ENCODE data around the gene IQSEC1.

IQSEC1 gene

GRCh38 chr3:13064964-13065363 lies 8.3 kb downstream of the IQSEC1 start:
- whole genome bisulfite sequencing: 53% methylated on average over 3 of the region's 4 CpGs
- no peak overlapping the region for H3K27ac ChIP-seq (ENCODE audit: low read length, poor library complexity, severe bottlenecking)
- no peak overlapping the region for H2AK5ac ChIP-seq (ENCODE audit: low read length, severe bottlenecking)
- no peak overlapping the region for H3K18ac ChIP-seq (ENCODE audit: low read depth in 1 of 2, low read length in 2 of 2)
- H4K91ac ChIP-seq (ENCODE audit: low read length): no peak overlapping the region
- no peak overlapping the region for H2BK120ac ChIP-seq (ENCODE audit: low read depth, low read length)
- no peak overlapping the region for H4K8ac ChIP-seq (ENCODE audit: low read length)
- H2BK5ac ChIP-seq (ENCODE audit: low read depth, low read length, poor library complexity, severe bottlenecking): no peak overlapping the region
- no peak overlapping the region for H3K23ac ChIP-seq (ENCODE audit: low read length in 2 of 2)
- H3K4me2 ChIP-seq (ENCODE audit: low read length, poor library complexity, severe bottlenecking): no peak overlapping the region
- no peak overlapping the region for H3K9ac ChIP-seq (ENCODE audit: low read length)
- H2BK12ac ChIP-seq (ENCODE audit: low read length in 2 of 2): no peak overlapping the region
- H2BK15ac ChIP-seq (ENCODE audit: low read depth, poor library complexity, severe bottlenecking): no peak overlapping the region
- H3K4ac ChIP-seq (ENCODE audit: low read depth in 1 of 2, low read length in 2 of 2): no peak overlapping the region
- H3K79me1 ChIP-seq (replicated peaks; ENCODE audit: low read length, poor library complexity, severe bottlenecking): no peaks in the 10 kb centered on the region
- no peak overlapping the region for H2AFZ ChIP-seq (ENCODE audit: low read depth, low read length)
- H3K4me3 ChIP-seq (ENCODE audit: insufficient read depth in 1 of 2, low read depth in 1 of 2, low read length in 2 of 2): no peak overlapping the region
- H3K9me3 ChIP-seq (ENCODE audit: control insufficient read depth, low read length): no peaks in the 10 kb centered on the region
- no peaks in the 10 kb centered on the region for H3K36me3 ChIP-seq (ENCODE audit: control insufficient read depth in 1 of 2, insufficient read depth in 2 of 2, low read depth in 1 of 2, low read length in 2 of 2)
- peaks cover 14 to 26% of the 10 kb centered on the region in 2 experiments for H3K27me3 ChIP-seq (ENCODE audit: control insufficient read depth in 1 of 2, insufficient read depth in 1 of 2, low read length in 2 of 2)
- no peak for DNase-seq
- peaks cover 6% of the 10 kb centered on the region for H3K4me1 ChIP-seq (ENCODE audit: control insufficient read depth, insufficient read depth, low read depth, low read length)
- H3K14ac ChIP-seq (ENCODE audit: low read length in 2 of 2): no peak overlapping the region

DNA sequence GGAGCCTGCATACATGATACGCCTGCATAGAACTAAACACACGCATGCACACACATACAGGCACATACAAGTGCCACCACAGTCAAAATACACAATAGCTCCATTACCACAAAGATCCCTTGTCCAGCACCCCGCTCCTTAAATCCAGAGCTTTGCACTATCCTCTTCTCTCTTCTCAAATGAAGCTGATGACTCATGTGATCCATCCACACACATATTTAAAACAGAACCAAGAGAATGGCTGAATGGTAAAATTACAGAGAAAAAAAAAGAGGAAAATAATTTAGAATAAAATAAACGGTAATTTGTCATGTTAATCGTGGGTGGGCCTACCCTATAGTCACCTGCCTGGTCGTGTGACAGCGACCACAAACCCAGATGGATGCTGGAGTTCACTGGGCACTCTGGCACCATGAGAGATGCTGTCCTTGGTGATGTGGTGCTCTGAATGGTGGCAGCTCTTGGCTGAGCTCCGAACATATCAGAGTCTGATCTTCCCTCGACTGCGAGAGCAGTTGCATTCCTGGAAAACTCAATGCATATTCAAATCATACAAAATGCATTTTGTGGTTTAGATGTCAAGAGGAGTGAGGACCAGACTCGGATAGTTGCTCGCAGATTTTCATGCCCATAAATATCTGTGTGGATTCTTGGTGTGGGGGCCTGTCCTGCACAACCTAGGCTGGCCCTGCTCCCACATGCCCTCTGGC lies 8.9 kb downstream of the IQSEC1 start:
- no peaks in the 10 kb centered on the region for H3K9me3 ChIP-seq (ENCODE audit: control insufficient read depth, low read length)
- H2BK15ac ChIP-seq (ENCODE audit: low read depth, poor library complexity, severe bottlenecking): no peak overlapping the region
- no peak overlapping the region for H3K4me3 ChIP-seq (ENCODE audit: insufficient read depth in 1 of 2, low read depth in 1 of 2, low read length in 2 of 2)
- peaks cover 6% of the 10 kb centered on the region for H3K4me1 ChIP-seq (ENCODE audit: control insufficient read depth, insufficient read depth, low read depth, low read length)
- H3K79me1 ChIP-seq (replicated peaks; ENCODE audit: low read length, poor library complexity, severe bottlenecking): no peaks in the 10 kb centered on the region
- H4K8ac ChIP-seq (ENCODE audit: low read length): no peak overlapping the region
- H3K36me3 ChIP-seq (ENCODE audit: control insufficient read depth in 1 of 2, insufficient read depth in 2 of 2, low read depth in 1 of 2, low read length in 2 of 2): no peaks in the 10 kb centered on the region
- H3K4me2 ChIP-seq (ENCODE audit: low read length, poor library complexity, severe bottlenecking): no peak overlapping the region
- no peak overlapping the region for H3K4ac ChIP-seq (ENCODE audit: low read depth in 1 of 2, low read length in 2 of 2)
- peaks cover 16 to 28% of the 10 kb centered on the region in 2 experiments for H3K27me3 ChIP-seq (ENCODE audit: control insufficient read depth in 1 of 2, insufficient read depth in 1 of 2, low read length in 2 of 2)
- H3K27ac ChIP-seq (ENCODE audit: low read length, poor library complexity, severe bottlenecking): no peak overlapping the region
- H2AK5ac ChIP-seq (ENCODE audit: low read length, severe bottlenecking): no peak overlapping the region
- H2BK120ac ChIP-seq (ENCODE audit: low read depth, low read length): no peak overlapping the region
- H2AFZ ChIP-seq (ENCODE audit: low read depth, low read length): no peak overlapping the region
- no peak overlapping the region for H3K18ac ChIP-seq (ENCODE audit: low read depth in 1 of 2, low read length in 2 of 2)
- H4K91ac ChIP-seq (ENCODE audit: low read length): no peak overlapping the region
- 88% methylated on average over 11 of the region's 12 CpGs for WGBS
- no peak for DNase-seq
- no peak overlapping the region for H2BK12ac ChIP-seq (ENCODE audit: low read length in 2 of 2)
- H3K14ac ChIP-seq (ENCODE audit: low read length in 2 of 2): no peak overlapping the region
- H2BK5ac ChIP-seq (ENCODE audit: low read depth, low read length, poor library complexity, severe bottlenecking): no peak overlapping the region
- H3K9ac ChIP-seq (ENCODE audit: low read length): no peak overlapping the region
- no peak overlapping the region for H3K23ac ChIP-seq (ENCODE audit: low read length in 2 of 2)

- no peak overlapping the region for H3K4ac ChIP-seq (ENCODE audit: low read depth in 1 of 2, low read length in 2 of 2)
- DNase-seq: no peak
- peaks cover 16 to 34% of the 10 kb centered on the region in 2 experiments for H3K27me3 ChIP-seq (ENCODE audit: control insufficient read depth in 1 of 2, insufficient read depth in 1 of 2, low read length in 2 of 2)
- no peak overlapping the region for H2AK5ac ChIP-seq (ENCODE audit: low read length, severe bottlenecking)
- no peaks in the 10 kb centered on the region for H3K36me3 ChIP-seq (ENCODE audit: control insufficient read depth in 1 of 2, insufficient read depth in 2 of 2, low read depth in 1 of 2, low read length in 2 of 2)
- H3K4me3 ChIP-seq (ENCODE audit: insufficient read depth in 1 of 2, low read depth in 1 of 2, low read length in 2 of 2): no peak overlapping the region
- H2BK12ac ChIP-seq (ENCODE audit: low read length in 2 of 2): no peak overlapping the region
- no peaks in the 10 kb centered on the region for H3K79me1 ChIP-seq (replicated peaks; ENCODE audit: low read length, poor library complexity, severe bottlenecking)
- H2BK120ac ChIP-seq (ENCODE audit: low read depth, low read length): no peak overlapping the region
- H4K8ac ChIP-seq (ENCODE audit: low read length): no peak overlapping the region
- H3K4me2 ChIP-seq (ENCODE audit: low read length, poor library complexity, severe bottlenecking): no peak overlapping the region
- H3K27ac ChIP-seq (ENCODE audit: low read length, poor library complexity, severe bottlenecking): no peak overlapping the region
- no peak overlapping the region for H3K14ac ChIP-seq (ENCODE audit: low read length in 2 of 2)
- H2AFZ ChIP-seq (ENCODE audit: low read depth, low read length): no peak overlapping the region
- 85% methylated on average over 3 of the region's 3 CpGs for WGBS
- H2BK15ac ChIP-seq (ENCODE audit: low read depth, poor library complexity, severe bottlenecking): peak overlapping the region; percentile 9
- peaks cover 6% of the 10 kb centered on the region for H3K4me1 ChIP-seq (ENCODE audit: control insufficient read depth, insufficient read depth, low read depth, low read length)
- no peak overlapping the region for H4K91ac ChIP-seq (ENCODE audit: low read length)
- H3K9me3 ChIP-seq (ENCODE audit: control insufficient read depth, low read length): no peaks in the 10 kb centered on the region
- H3K23ac ChIP-seq (ENCODE audit: low read length in 2 of 2): peak overlapping the region in 1 of 2 experiments; percentile 28
- no peak overlapping the region for H3K18ac ChIP-seq (ENCODE audit: low read depth in 1 of 2, low read length in 2 of 2)
- H3K9ac ChIP-seq (ENCODE audit: low read length): no peak overlapping the region
- H2BK5ac ChIP-seq (ENCODE audit: low read depth, low read length, poor library complexity, severe bottlenecking): no peak overlapping the region
Measured at GRCh38 chr3:13063225-13063624, 10.0 kb downstream of the IQSEC1 start.

GRCh38 chr3:13062647-13063046 lies 10.6 kb downstream of the IQSEC1 start:
- Histone ChIP-seq H3K4me2 (ENCODE audit: low read length, poor library complexity, severe bottlenecking) (no peak overlapping the region), H3K27ac (ENCODE audit: low read length, poor library complexity, severe bottlenecking) (no peak overlapping the region), H3K36me3 (ENCODE audit: control insufficient read depth in 1 of 2, insufficient read depth in 2 of 2, low read depth in 1 of 2, low read length in 2 of 2) (no peaks in the 10 kb centered on the region), H2BK5ac (ENCODE audit: low read depth, low read length, poor library complexity, severe bottlenecking) (no peak overlapping the region), H3K23ac (ENCODE audit: low read length in 2 of 2) (no peak overlapping the region), H4K8ac (ENCODE audit: low read length) (no peak overlapping the region), H3K4ac (ENCODE audit: low read depth in 1 of 2, low read length in 2 of 2) (no peak overlapping the region), H2BK120ac (ENCODE audit: low read depth, low read length) (no peak overlapping the region), H3K4me1 (ENCODE audit: control insufficient read depth, insufficient read depth, low read depth, low read length) (peaks cover 7% of the 10 kb centered on the region), H2BK15ac (ENCODE audit: low read depth, poor library complexity, severe bottlenecking) (no peak overlapping the region), H2AK5ac (ENCODE audit: low read length, severe bottlenecking) (no peak overlapping the region), H3K14ac (ENCODE audit: low read length in 2 of 2) (no peak overlapping the region), H2BK12ac (ENCODE audit: low read length in 2 of 2) (no peak overlapping the region), H3K4me3 (ENCODE audit: insufficient read depth in 1 of 2, low read depth in 1 of 2, low read length in 2 of 2) (no peak overlapping the region), H3K79me1 (replicated peaks; ENCODE audit: low read length, poor library complexity, severe bottlenecking) (no peaks in the 10 kb centered on the region), H2AFZ (ENCODE audit: low read depth, low read length) (no peak overlapping the region), H3K9me3 (ENCODE audit: control insufficient read depth, low read length) (no peaks in the 10 kb centered on the region), H3K27me3 (ENCODE audit: control insufficient read depth in 1 of 2, insufficient read depth in 1 of 2, low read length in 2 of 2) (peaks cover 16 to 34% of the 10 kb centered on the region in 2 experiments), H3K18ac (ENCODE audit: low read depth in 1 of 2, low read length in 2 of 2) (no peak overlapping the region), H4K91ac (ENCODE audit: low read length) (no peak overlapping the region), H3K9ac (ENCODE audit: low read length) (no peak overlapping the region)
- DNase-seq: no peak
- 87% methylated on average over 12 of the region's 12 CpGs for WGBS

Data from mesenchymal stem cell (in vitro differentiated cells and primary cell).